ENCODE data around the gene DENND1A.

Gene DENND1A

DNA sequence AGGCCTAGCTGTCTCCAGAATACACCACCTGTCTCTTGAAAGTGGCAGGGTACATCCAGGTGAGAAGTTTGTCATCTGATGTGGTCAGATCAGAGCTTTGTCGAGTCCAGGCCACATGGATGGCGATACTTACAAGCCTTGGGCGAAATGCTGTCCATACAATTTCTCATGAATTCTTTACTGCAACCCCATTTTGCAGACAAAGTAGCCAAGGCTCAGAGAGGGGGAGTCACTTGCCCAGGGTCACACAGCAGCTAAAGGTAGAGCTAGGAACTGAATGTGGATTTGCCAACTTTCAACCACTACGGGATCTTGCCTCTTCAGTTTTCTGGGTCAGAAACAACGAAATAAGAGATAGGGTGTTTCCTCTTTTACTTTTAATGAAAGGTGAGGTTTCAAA, 538.7 kb downstream of the DENND1A start:
- Histone ChIP-seq H3K27ac (ENCODE audit: low read depth, low read length, severe bottlenecking) (no peak overlapping the region), H3K36me3 (ENCODE audit: control insufficient read depth, insufficient read depth, low read length) (no peaks in the 10 kb centered on the region), H3K4me3 (ENCODE audit: extremely low read depth, insufficient read depth, low read length, poor library complexity, severe bottlenecking) (no peak overlapping the region), H3K9me3 (ENCODE audit: control insufficient read depth, low read length) (peaks cover 8% of the 10 kb centered on the region), H3K4me1 (ENCODE audit: control insufficient read depth, insufficient read depth, low read length, poor library complexity, severe bottlenecking) (no peaks in the 10 kb centered on the region)
- 86 to 100% methylated on average over 1 to 3 of the region's 5 CpGs for WGBS, 2 experiments (ENCODE audit: insufficient coverage in 2 of 2)

DNA sequence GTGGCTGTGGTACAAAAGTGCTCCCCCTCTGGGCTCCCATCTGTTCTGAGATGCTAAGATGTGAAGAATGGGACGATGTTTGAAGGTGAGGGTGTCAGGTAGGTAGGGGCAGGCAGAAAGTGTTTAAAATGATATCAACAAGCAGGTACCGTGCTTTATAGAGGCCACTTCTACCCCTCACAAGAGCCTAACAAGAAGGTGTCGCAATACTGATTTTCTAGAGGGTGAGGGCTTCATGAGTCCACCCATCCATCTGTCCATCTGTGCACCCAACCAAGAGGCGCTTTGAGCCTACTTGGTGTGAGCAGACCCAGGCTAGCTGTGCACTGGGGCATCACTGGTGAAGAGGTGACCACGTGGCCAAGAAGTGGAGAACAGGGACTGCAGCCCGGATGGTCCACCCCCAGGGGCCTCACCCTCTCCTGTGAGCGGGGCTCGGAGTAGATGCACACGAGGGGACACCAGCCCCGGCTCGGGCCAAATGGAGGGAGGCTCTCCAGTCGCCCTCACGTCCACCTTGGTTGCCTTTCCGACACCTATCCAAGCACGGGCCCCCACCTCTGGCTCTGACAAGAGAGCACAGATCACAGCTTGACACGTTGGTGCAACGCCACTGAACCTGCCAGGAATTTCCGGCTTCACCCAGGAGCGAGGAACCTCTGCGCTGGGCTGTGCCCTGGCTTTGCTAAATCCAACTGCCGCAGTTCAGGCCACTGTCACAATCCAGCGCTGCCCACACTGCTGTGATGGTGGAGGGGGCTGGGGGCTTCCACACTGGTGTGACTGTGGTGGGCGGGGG, 539.4 kb downstream of the DENND1A start:
- 88 to 91% methylated on average over 16 to 22 of the region's 23 CpGs for WGBS, 2 experiments (ENCODE audit: insufficient coverage in 2 of 2)
- no peak overlapping the region for H3K4me3 ChIP-seq (ENCODE audit: extremely low read depth, insufficient read depth, low read length, poor library complexity, severe bottlenecking)
- no peak overlapping the region for H3K27ac ChIP-seq (ENCODE audit: low read depth, low read length, severe bottlenecking)

DNA sequence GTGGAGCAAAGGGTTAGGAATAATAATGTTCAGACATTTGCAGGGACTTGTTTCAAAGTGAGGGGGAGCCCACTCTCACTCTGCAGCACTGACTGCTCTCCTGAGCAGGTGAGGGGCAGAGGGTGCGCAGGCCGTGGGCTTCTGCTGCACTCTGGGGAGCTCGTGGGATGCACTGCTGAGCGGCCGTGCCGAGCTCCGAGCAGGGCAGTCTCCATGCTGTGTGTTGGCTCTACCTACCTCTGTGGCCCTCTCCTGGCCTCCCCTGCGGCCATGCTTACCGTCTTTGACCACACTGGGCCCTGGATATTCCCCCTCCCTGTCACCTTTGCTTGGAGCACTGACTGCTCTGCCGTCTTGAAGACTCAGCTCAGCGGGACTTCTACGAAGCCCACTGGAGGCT, 540.2 kb downstream of the DENND1A start:
- H3K36me3 ChIP-seq (ENCODE audit: control insufficient read depth, insufficient read depth, low read length): no peaks in the 10 kb centered on the region
- H3K4me1 ChIP-seq (ENCODE audit: control insufficient read depth, insufficient read depth, low read length, poor library complexity, severe bottlenecking): no peaks in the 10 kb centered on the region
- no peak overlapping the region for H3K4me3 ChIP-seq (ENCODE audit: extremely low read depth, insufficient read depth, low read length, poor library complexity, severe bottlenecking)
- H3K27ac ChIP-seq (ENCODE audit: low read depth, low read length, severe bottlenecking): no peak overlapping the region
- peaks cover 8% of the 10 kb centered on the region for H3K9me3 ChIP-seq (ENCODE audit: control insufficient read depth, low read length)
- WGBS, 2 experiments (ENCODE audit: insufficient coverage in 2 of 2): 70 to 72% methylated on average over 8 to 12 of the region's 12 CpGs

More for the DNA sequence above, 539.4 kb downstream of the DENND1A start:
- Histone ChIP-seq H3K36me3 (ENCODE audit: control insufficient read depth, insufficient read depth, low read length) (no peaks in the 10 kb centered on the region), H3K9me3 (ENCODE audit: control insufficient read depth, low read length) (peaks cover 8% of the 10 kb centered on the region), H3K4me1 (ENCODE audit: control insufficient read depth, insufficient read depth, low read length, poor library complexity, severe bottlenecking) (no peaks in the 10 kb centered on the region)

GRCh38 chr9:123389070-123389469, 540.9 kb downstream of the DENND1A start:
- Histone ChIP-seq H3K9me3 (ENCODE audit: control insufficient read depth, low read length) (peaks cover 8% of the 10 kb centered on the region), H3K4me3 (ENCODE audit: extremely low read depth, insufficient read depth, low read length, poor library complexity, severe bottlenecking) (no peak overlapping the region), H3K36me3 (ENCODE audit: control insufficient read depth, insufficient read depth, low read length) (no peaks in the 10 kb centered on the region), H3K27ac (ENCODE audit: low read depth, low read length, severe bottlenecking) (no peak overlapping the region), H3K4me1 (ENCODE audit: control insufficient read depth, insufficient read depth, low read length, poor library complexity, severe bottlenecking) (no peaks in the 10 kb centered on the region)
- 83 to 95% methylated on average over 10 of the region's 10 CpGs for WGBS, 2 experiments (ENCODE audit: insufficient coverage in 2 of 2)

DNA sequence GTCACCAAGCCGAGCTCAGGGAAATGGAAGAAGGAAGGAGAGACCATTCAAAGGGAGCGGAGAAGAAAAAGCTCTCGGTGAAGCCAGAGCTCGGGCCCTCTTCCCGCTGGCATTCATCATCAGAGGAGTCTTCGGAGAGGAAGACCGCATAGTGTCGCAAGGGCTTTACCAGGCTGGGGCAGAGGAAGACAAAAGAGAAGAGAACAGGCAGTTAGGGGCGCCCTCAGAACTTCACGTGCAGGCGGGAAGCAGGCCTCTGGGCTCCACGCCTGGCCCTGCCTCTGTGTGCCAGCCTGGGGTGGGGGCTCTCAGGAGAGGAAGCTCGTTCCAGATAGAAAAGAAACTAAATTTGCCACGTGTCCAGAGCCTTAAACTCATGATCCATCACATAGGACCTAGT, 542.2 kb downstream of the DENND1A start:
- H3K36me3 ChIP-seq (ENCODE audit: control insufficient read depth, insufficient read depth, low read length): no peaks in the 10 kb centered on the region
- peaks cover under 1% of the 10 kb centered on the region for H3K9me3 ChIP-seq (ENCODE audit: control insufficient read depth, low read length)
- no peak overlapping the region for H3K4me3 ChIP-seq (ENCODE audit: extremely low read depth, insufficient read depth, low read length, poor library complexity, severe bottlenecking)
- H3K4me1 ChIP-seq (ENCODE audit: control insufficient read depth, insufficient read depth, low read length, poor library complexity, severe bottlenecking): no peaks in the 10 kb centered on the region
- 90% methylated on average over 12 to 14 of the region's 14 CpGs for WGBS, 2 experiments (ENCODE audit: insufficient coverage in 2 of 2)
- H3K27ac ChIP-seq (ENCODE audit: low read depth, low read length, severe bottlenecking): no peak overlapping the region

GRCh38 chr9:123383512-123384170, 546.3 kb downstream of the DENND1A start:
- no peaks in the 10 kb centered on the region for H3K9me3 ChIP-seq (ENCODE audit: control insufficient read depth, low read length)
- H3K4me3 ChIP-seq (ENCODE audit: extremely low read depth, insufficient read depth, low read length, poor library complexity, severe bottlenecking): no peak overlapping the region
- no peaks in the 10 kb centered on the region for H3K4me1 ChIP-seq (ENCODE audit: control insufficient read depth, insufficient read depth, low read length, poor library complexity, severe bottlenecking)
- peaks cover 6% of the 10 kb centered on the region for H3K36me3 ChIP-seq (ENCODE audit: control insufficient read depth, insufficient read depth, low read length)
- no peak overlapping the region for H3K27ac ChIP-seq (ENCODE audit: low read depth, low read length, severe bottlenecking)
- WGBS, 2 experiments (ENCODE audit: insufficient coverage in 2 of 2): 87 to 89% methylated on average over 25 to 27 of the region's 27 CpGs

DNA sequence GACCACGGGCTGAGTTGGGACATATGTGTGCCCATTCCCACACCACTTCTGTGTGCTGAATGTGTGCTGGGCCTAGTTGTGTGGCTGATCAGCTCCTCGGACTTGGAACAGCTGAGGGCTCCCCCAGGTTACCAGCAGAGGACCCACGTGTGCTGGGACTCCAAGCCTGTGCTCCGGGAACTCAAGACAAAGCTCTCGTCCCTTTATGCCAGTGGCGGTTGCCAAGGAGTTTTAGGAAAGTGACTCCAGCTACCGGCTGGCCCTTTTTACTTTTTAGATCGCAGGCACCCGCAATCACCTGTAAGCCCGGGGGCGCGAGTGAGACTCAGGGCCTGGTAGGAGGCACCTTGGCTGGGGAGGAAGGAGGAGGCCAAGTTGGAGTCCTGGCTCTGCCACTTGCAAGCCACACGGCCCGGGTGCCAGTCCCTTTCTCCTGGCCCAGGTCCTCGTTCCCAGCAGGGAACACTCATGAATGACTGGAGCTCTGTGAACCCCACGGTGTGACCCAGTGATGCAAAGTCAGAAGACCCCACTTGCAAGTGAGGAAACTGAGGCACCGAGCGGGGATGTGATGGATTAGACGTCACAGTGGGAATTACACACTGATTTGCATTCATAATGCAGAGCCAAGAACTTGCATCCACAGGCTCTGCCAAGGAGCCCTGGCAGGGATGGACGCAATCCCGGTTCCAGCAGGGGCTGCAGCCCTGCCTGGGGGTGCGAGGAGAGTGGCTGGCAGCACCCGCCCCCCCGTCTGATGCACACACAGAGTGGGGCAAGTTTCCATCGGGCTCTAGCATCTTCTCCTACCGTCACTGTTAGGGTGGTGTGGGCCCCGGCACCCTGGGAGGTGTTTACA, 547.0 kb downstream of the DENND1A start:
- 93% methylated on average over 25 to 26 of the region's 27 CpGs for WGBS, 2 experiments (ENCODE audit: insufficient coverage in 2 of 2)
- peaks cover 6% of the 10 kb centered on the region for H3K36me3 ChIP-seq (ENCODE audit: control insufficient read depth, insufficient read depth, low read length)
- H3K4me3 ChIP-seq (ENCODE audit: extremely low read depth, insufficient read depth, low read length, poor library complexity, severe bottlenecking): no peak overlapping the region
- H3K27ac ChIP-seq (ENCODE audit: low read depth, low read length, severe bottlenecking): peak overlapping the region; percentile 16
- peaks cover under 1% of the 10 kb centered on the region for H3K4me1 ChIP-seq (ENCODE audit: control insufficient read depth, insufficient read depth, low read length, poor library complexity, severe bottlenecking)
- H3K9me3 ChIP-seq (ENCODE audit: control insufficient read depth, low read length): no peaks in the 10 kb centered on the region

GRCh38 chr9:123380852-123381705, 548.8 kb downstream of the DENND1A start:
- H3K36me3 ChIP-seq (ENCODE audit: control insufficient read depth, insufficient read depth, low read length): peaks cover 12% of the 10 kb centered on the region
- 91 to 92% methylated on average over 23 to 24 of the region's 28 CpGs for WGBS, 2 experiments (ENCODE audit: insufficient coverage in 2 of 2)
- no peak overlapping the region for H3K4me3 ChIP-seq (ENCODE audit: extremely low read depth, insufficient read depth, low read length, poor library complexity, severe bottlenecking)
- H3K4me1 ChIP-seq (ENCODE audit: control insufficient read depth, insufficient read depth, low read length, poor library complexity, severe bottlenecking): peaks cover 19% of the 10 kb centered on the region
- no peaks in the 10 kb centered on the region for H3K9me3 ChIP-seq (ENCODE audit: control insufficient read depth, low read length)
- no peak overlapping the region for H3K27ac ChIP-seq (ENCODE audit: low read depth, low read length, severe bottlenecking)

GRCh38 chr9:123378956-123379660, 550.8 kb downstream of the DENND1A start:
- no peak overlapping the region for H3K4me3 ChIP-seq (ENCODE audit: extremely low read depth, insufficient read depth, low read length, poor library complexity, severe bottlenecking)
- no peak overlapping the region for H3K27ac ChIP-seq (ENCODE audit: low read depth, low read length, severe bottlenecking)
- H3K36me3 ChIP-seq (ENCODE audit: control insufficient read depth, insufficient read depth, low read length): peaks cover 24% of the 10 kb centered on the region
- peaks cover 38% of the 10 kb centered on the region for H3K4me1 ChIP-seq (ENCODE audit: control insufficient read depth, insufficient read depth, low read length, poor library complexity, severe bottlenecking)
- WGBS, 2 experiments (ENCODE audit: insufficient coverage in 2 of 2): 93 to 94% methylated on average over 21 to 30 of the region's 30 CpGs
- H3K9me3 ChIP-seq (ENCODE audit: control insufficient read depth, low read length): no peaks in the 10 kb centered on the region
